ENCODE measurements around the gene ARL15.
"Not testable (repeated sequence)": the region's sequence is repeated elsewhere in the genome, so short reads cannot be mapped to it uniquely, and the experiment has no call there.

Gene ARL15

DNA sequence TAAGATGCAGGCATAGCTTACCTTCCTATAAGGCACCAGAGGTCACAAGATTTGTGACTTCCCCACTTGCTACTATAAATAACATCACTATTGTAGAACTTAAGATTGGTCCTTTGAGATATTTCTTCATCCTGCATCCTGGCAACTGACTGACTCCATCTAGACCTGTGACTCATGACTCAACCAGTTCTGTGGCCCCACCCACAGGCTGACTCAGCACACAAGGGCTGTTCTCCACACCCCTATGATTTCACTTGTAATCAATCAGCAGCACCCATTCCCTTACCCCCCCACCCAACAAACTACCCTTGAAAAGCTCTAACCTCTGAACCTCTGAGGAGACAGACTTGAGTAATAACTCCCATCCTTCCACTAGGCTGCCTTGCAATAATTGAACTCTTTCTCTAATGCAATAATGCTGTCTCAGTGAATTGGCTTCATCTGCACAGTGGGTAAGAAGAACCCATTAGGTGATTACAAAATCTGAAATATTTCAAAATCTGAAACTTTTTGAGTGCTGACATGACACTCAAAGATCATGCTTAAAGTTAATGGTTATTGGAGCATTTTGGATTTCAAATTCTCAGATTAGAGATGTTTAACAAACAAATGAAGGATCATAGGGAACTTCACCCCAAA, 296.7 kb downstream of the ARL15 start:
- no peak for DNase-seq

DNA sequence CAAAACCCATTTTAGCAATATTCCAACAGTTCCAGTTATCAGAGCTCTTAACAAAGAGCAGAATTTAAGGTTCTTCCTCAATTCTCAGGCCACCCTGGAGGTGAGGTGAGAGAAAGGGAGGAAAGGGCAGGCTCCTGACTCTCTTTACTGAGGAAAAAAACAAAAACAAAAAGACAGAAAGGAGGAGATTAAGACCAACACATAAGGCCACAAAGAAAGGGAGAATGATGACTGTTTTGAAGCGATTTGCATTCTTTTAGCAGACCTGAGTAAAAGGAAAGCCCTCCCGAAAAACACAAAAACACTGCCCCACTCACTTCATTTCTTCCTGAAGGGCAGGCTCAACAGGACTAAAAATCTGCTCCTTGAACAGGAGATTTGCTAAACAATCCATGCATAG, 300.5 kb downstream of the ARL15 start:
- DNase-seq = no peak

DNA sequence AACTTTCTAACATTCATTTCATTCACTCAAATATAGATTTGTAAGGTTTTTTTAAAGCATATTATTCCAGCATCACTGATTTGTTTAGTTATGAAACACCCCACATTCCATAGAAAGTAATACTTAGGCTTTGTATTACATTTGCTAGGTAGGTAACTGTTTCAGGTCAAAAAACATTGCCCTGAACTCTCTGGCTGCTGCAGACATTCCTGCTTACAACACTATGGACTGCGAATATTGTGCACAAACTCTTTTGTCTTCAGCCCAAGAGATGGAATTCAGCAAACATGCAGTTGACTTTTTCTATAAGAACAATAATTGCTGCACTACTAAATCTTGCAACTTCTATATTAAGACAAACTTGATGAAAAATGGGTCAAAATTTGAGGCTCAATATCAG, 301.0 kb downstream of the ARL15 start:
- no peak for DNase-seq

DNA sequence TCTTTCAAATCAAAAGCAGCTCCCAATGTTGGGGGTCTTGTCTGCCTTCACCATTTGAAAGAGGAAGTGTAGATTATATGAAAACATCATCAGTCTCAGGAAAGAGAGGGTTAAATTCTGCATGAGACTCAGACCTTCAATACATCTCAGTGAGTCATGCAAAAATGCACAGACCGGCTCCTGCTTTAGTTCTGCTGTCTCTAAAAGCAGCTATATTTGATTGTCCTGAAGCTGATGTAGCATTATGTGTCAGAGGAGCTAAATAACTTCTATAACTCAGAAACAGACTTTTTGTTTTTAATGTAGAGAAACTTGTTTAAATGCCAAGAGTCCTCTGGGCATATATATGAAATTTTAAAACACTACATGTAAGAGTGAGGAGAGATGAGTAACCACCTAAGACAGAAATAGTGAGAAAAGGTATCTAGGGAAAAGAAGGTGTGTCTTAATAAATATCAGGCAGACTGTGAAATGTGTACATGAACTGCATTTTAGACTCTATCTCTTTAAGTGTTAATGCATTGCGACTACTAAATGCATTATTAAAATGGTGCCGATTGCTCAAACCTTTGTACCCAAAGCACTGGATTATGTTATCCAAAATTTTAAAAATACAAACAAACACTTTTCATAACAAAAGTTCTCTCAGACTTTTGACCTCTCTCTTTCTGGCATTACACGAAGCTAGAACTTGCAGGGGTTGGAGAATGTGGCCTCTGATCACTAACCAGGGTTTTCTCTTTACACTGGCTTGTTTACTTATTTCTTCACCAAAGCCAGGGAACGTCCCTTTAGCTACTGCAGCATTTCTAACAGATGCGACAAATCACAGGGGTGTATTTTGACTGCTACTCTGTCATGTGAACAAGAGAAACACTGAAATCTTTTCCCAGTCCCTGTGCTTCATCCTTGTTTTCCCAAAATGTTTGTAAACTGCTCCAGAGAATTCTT, 302.3 kb downstream of the ARL15 start:
- no peak for DNase-seq

DNA sequence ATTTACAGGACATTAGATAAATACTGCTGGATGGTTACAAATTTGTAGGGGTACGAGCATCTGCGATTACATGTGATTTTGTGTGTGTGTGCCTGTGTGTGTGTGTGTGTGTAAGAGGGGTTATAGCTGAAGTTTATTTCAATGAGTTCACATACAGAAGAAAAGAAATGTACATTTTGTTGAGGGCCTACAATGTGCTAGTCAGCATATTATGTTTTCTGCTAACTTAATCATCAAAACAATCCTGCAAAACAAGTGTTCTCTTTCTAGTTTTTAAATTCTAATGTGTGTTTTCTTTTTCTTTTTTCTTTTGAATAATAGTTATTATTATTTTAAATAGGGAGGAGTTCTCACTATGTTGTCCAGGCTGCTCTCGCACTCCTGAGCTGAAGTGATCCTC, 305.7 kb downstream of the ARL15 start:
- no peak for DNase-seq

DNA sequence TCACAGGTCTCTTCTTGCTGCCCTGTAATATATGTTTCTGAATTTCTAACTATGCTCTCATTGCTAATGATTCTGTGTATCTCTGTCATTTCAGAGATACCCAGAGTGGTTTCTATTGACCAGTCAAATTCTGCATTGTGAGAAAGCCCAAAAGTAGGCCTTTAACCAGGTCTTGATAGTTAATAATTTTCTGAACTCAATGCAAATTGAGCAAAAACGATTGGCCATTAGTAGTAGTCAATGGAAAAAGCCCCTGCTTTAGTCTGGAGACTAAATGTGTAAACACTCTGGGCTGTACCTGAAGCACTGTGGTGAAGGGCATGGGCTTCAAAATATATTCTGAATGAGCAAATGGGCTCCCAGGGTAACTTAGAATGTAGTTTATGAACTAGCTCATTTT, 307.6 kb downstream of the ARL15 start:
- DNase-seq = no peak

DNA sequence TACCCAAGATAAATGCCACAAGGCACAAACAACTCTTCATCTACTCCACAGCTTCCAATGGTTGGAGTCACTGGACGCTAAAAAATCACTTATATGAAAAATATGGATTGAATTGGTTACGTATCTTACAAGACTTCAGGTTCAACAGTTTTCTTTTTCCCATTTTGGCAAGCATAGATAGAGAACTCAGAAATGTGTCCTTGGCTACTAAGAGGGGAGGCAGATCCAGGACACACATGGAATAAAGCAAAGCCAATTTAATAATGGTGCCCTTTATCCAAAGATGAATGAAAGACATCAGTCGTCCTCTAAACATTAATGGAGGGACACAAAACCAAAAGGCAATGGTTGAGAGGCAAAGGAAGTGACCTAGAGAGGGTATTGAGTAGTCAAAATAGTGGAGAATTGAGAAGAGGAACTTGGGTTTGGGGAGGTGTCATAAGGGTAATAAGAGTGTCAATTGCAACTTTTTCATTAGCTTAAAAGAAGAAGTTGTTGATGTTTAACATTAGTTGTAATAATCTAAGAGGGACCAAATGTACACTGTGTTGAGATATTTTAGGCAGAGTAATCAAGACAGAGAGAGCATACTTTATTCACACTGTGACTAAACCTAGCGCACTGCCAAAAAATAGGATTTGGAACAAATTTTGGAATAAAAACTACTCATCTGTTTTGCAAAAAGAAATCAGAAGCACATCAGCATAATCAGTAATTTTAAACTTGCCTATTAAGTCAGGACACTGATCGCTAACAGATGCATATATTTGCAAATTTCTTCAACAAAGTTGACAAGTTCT, 308.2 kb downstream of the ARL15 start:
- DNase-seq = no peak

DNA sequence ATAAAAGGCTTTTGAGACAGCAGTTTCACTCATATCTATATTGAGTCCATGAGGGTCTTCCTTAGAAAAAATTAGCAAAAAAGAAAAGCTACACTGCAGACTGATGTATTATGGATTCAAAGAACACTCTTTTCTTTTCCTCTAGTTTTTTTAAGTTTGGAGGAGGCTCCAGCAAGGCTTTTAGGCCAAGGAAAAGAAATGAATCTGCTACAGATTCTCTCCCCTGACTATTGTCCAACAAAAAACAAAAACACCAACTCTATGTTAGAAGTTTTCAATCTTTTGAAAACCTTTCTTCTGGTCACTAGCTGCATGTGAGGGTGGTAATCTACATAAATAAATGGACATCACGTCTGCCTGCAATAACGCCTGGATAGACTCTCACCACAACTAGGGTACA, 310.4 kb downstream of the ARL15 start:
- DNase-seq = no peak

DNA sequence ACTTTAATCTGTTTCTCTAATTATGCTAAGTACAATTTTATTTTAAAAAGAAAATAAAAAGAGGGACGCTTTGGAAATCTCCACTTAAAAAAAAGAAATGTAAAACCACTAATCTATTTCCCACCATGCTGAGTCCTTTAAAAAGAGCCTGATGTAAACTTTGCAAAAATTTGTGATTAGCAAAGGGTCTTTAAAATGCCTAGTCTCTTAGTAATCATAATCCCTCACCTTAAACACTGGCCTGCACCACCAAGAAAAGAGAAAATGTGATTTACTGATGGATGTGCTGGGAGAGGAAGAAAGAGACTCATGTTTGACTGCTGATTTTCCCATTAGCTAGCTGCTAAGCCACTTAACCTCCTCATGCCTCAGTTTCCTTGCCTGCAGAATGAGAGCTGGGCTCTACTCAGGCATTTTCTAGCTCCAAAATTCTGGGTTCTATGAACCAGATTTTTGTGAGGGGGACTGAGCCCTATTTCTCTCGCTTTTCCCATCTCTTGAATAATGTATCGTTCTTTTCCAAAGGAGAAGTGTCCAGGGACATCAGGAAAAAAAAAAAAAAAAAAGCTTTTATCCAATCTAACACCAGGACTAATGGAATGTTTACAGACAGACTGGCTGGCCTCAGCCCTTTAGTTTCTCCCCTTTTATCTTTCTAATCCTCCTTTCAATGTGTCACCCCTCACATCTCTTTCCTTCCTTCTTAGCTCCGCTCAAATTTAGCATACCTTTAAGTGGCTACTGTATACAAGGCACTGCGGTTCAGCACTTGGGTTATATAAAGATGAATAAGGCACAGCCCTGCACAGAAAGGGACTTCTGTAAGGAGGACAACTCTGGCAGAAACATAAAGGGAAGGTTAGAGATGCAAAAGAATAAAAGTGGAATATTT, 312.4 kb downstream of the ARL15 start:
- no peak for DNase-seq

DNA sequence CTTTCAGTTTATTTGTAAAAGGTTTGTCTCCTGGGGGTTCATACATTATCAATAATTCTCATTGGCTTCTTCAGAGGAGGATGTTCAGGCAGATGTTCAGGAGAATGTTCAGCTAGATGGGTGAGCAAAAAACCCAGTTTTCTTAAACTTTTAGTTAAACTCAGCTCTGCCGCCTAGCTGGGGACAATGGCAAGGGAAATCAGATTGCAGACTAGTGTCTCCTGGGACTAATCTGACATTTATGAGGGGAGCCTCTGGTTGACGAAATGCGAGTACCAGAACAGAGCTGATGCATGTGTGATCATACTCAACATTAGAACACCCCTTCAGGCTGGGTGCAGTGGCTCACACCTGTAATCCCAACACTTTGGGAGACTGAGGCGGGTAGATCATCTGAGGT, 314.4 kb downstream of the ARL15 start:
- no peak for DNase-seq

DNA sequence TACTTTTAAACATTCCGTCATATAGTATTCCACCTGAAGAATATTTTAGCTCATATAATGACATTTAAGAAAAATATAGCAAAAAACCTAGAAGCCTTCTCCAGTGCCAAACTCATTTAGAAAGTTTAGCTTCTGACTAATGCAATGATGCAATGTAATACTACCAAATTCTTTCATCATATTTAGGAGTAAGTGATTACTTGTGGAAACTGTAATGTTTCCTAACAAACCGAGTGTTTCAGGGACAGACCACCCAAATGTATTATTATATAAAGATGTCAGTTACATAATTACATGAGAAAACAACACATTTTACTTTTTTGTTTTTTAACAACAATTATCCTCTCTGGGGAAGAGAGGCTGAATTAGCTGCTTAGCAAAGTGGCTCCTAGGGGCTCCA, 316.2 kb downstream of the ARL15 start:
- DNase-seq = no peak

DNA sequence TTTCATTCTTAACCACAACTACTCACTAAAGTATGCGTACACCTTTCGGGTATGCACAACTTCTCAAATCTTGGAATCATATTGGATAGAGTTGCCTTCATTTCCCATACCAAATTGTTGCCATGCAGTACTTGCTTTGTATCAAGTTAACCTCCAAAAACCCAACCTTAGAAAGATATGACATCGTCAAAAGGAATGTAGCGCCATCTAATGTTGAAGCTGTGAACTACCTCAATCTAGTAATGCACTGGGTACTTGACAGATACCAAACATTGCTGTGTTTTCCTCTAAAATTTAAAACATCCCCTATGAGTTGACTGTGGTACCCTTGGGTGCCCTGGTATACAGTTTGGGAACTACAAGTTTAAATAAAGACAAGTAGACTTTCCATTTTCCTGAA, 318.4 kb downstream of the ARL15 start:
- no peak for DNase-seq

DNA sequence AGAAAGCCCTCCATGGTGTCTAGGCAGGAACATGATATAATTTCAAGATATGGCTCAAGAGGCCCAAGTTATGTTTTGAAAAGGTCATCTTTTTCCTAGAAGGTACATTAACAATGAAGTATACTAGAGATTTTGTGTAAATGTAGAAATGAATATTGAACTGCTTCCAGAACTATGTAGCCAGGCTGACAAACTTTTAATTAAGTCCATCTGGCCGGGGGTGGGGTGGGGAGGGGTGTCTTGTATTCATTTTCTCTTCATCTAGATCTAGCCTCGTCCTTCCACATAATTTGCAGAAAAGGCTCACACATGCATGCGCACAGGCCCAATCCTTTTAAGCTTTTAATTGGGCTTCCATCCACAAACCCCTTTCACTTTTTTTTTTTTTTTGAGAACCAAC, 323.3 kb downstream of the ARL15 start:
- no peak for DNase-seq

DNA sequence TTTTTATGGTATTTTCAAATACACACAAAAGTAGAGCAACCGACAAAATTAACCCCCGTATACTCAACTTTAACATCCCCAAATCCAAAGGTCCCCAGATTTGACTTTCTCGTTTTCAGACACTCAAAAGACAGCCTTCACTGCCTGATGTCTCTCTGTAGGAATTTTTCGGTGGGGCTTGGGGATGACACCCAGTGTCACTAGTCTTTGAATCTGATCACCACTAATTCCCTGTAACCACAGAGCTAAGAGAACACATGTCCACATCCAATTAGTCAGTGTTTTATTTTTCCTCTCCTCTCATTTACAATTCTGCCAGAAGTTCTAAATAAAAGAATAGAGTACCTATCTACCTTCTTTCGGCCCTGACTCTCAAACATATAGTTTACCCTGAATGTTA, 324.6 kb downstream of the ARL15 start:
- DNase-seq = no peak

DNA sequence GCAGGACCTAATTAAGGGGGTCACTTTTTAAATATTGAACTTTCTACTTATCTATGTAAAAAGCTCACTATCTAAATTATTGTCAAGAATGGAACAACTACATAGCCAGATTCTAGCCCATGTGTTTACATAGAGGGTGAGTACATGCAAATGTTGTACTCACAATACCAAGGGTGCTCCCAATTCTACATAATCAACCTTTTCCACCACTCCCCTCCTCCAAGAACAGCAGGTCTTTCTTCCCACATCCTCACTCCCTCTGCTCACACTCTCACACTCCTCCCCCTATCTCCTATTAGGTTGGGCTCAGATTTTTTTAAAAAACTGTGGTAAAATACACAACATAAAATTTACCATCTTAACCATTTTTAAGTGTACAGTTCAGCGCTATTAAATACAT, 325.4 kb downstream of the ARL15 start:
- DNase-seq = no peak

DNA sequence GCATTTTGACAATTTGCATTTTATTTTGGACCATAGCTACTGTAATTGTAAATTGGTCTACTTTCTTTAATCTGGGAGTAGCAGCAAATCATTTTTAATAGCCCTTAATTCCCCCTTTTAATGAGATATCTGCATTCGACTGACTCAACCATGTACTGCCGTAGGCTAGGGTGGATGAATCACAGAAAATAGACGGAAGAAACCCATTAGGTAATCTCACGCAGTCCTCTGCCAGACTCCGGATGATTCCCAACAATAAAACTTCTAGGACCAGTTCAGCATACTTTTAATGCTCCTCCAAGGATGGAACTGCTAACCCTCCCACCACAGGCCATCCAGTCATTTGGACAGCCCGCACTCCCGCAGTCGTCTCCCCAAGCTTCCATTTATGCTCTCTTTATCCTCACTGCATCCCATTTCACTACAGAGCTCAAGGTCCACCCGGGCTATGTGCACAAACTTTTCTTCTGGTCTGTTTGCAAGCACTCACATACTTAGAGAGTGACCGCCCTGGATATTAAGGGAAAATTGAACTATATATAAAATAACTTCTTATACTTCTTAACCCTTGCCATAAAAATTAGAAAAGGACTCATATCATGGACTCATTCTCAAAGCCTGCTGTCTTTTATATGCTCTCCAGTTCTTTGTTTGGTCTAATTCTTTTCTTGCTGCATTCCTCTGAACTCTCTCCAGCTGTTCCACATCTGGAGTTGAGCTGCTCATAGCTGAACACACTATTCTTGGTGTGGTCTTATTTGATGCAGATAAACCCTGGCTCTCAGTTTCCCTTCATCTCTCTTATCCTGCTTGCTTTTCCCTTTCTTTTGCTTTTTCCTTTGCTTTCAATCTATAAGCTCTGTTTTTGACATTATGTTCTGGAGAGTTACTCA, 326.6 kb downstream of the ARL15 start:
- no peak for DNase-seq

DNA sequence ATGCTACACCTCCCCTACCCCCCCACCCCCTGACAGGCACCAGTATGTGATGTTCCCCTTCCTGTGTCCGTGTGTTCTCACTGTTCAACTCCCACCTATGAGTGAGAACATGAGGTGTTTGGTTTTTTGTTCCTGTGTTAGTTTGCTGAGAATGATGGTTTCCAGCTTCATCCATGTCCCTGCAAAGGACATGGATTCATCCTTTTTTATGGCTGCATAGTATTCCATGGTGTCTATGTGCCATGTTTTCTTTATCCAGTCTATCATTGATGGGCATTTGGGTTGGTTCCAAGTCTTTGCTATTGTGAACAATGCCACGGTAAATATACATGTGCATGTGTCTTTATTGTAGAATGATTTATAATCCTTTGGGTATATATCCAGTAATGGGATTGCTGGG, 328.1 kb downstream of the ARL15 start:
- DNase-seq = not testable (repeated sequence)

DNA sequence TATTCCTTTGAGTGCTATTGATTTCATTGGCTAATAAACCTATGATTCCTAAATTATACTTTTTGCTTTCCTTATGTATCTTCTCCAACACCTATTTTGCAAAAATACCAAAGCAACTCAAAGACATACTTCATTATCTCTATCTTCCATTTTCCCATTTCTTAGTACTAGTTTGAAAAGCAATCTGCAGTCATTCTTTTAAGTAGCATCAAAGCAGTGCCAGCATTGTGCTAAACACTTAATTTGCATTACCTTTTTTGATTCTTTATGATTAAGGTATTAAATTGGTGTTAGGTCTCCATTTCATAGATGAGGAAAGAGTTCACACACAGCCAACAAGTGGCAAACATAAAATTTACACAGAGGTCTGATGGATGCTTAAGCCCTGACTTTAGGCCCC, 330.3 kb downstream of the ARL15 start:
- DNase-seq = no peak

DNA sequence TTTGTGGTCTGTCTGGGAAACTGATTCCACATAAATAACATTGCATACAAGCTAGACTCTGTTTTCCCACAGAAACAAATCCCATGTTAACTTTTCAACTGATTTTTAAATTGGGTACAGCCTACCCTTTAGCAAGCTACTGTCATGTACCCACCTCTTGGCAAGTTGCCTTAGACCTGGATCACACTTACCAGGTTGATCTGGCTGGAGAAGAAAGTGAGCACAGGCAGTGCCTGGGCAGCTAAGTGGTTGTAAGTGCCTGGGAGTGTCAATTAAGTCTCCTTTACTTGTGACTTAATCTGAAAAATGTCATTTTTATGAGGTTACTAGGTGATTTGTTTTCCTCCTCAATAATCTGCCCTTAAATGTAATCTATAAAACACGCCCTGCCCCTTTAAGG, 336.4 kb downstream of the ARL15 start:
- DNase-seq = no peak

DNA sequence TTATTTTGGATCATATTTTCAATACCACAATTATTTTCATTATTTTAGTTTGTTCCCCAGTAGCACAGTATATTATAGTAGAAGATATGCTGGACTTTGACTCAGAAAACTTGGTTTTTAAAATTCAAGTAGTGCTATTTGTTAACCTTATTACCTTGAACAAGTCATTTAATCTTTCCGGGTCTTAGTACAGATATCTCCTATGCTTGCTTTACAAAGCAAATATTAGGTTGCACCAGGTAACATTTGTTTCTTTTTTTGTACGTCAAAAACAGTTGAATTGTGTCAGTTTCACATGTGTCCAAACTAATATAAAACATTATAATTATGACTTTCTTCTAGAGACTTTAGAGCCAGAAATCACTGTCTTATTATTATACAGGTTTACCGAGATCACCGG, 338.1 kb downstream of the ARL15 start:
- no peak for DNase-seq

DNA sequence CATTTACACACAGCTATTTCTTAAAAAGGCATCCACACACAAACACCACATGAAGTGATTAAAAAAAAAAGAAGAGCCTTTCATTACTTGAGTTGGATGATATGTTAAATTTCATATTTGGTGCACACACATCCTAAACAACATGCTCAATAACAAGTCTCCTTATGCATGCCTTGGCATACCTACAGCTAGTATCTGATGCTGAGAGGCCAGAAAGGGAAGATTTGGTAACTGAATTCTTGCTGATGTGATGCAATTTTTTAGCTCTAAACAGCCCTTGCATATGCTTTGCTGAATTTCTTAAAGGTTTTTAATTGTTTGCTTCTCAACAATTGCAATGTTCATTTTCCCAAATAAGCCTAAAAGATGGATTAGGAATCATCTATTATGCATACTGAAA, 338.8 kb downstream of the ARL15 start:
- no peak for DNase-seq

DNA sequence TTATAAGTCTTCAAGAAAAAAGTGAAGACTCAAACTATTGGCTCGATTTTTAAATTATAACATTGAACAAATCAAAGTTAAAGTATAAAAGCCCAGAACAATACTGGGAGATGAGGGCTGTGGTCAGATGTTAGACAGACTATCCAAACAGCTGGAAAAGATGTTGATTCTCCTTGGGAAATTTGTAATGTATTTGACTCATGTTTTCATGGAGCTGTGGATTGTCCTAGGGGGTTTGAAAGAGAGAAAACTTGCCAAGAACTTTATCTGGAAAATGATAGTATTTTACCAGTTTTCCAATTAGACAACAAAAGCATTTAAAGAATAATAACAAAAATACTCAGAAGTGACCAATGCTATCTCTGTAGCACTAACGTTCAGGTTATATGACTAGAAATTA, 339.2 kb downstream of the ARL15 start:
- DNase-seq = no peak
